HCT116 (cell line): ENCODE measurements around the gene THRAP3. TPM values are rescaled to one million over a fixed set of nuclear protein-coding genes. Genes with fewer than 3 reads are reported as not detected.

Source experiments
- ATAC-seq: fragments of 200-7000 bp; cut with Tn5 transposase; 2 replicates; pipeline ENCODE4 v1.9.1; 2020; ENCODE audit warnings: mild to moderate bottlenecking, moderate library complexity
- BruUV-seq: library from RNA; stranded (reverse); fragments of 400-500 nt; replicated peaks from 2 replicates; lab custom pipeline; 2021; lab: Mats Ljungman, UMichigan
- CTCF ChIA-PET: fragments of 300-600 bp; sonication (Branson Sonifier 250); formaldehyde crosslinking; loops from one replicate; lab custom pipeline; 2021; ENCODE audit warnings: antibody characterized with exemption; lab: Charles Lee
- POLR2A ChIA-PET: fragments of 300-600, 350-600 bp; sonication (Branson Sonifier 250); formaldehyde crosslinking; loops from one replicate; lab custom pipeline; 2021; ENCODE audit warnings: antibody characterized with exemption; lab: Charles Lee
- RAD21 ChIA-PET, 2 experiments: fragments of 300-600 bp; sonication (Branson Sonifier 250); formaldehyde crosslinking; loops; one replicate each; lab custom pipeline; 2023; ENCODE audit warnings: low total read pairs in 2 of 2; ENCODE audit not compliant: uncharacterized antibody in 2 of 2, unreplicated experiment in 2 of 2, low non-redundant PET in 1 of 2; lab: Charles Lee
- DNase-seq: peaks from one replicate; pipeline ENCODE4 v3.0.0-alpha.2; 2010; ENCODE audit warnings: low read depth, low spot score
- H2AFZ ChIP-seq: fragments of 200-600 bp; shearing (Covaris generic), sonication (generic); 2 replicates; pipeline ENCODE4 v1.6.1; 2017; ENCODE audit warnings: low read depth, mixed run types, mixed read lengths, antibody characterized with exemption, low read length; ENCODE audit not compliant: poor library complexity, severe bottlenecking
- H3K27ac ChIP-seq: 2 replicates; pipeline ENCODE4 v1.5.1; 2012; ENCODE audit warnings: low read depth, low read length
- H3K27me3 ChIP-seq: fragments of 200-600 bp; sonication (generic); 2 replicates; pipeline ENCODE4 v1.6.1; 2016; ENCODE audit warnings: mixed run types, low read length, mixed read lengths; ENCODE audit not compliant: insufficient read depth
- H3K36me3 ChIP-seq, 2 experiments: fragments of 200-500 bp in 1 of 2; fragments of 200-600 bp in 1 of 2; sonication (Bioruptor generic) in 1 of 2; sonication (generic) in 1 of 2; 2 replicates each; pipeline versions ENCODE4 v1.5.1 to v1.6.1; 2014 to 2016; ENCODE audit warnings: low read length in 2 of 2, inconsistent platforms in 1 of 2, mixed read lengths in 1 of 2, mixed run types in 1 of 2; ENCODE audit not compliant: insufficient read depth in 2 of 2, control insufficient read depth in 1 of 2
- H3K4me1 ChIP-seq, 2 experiments: fragments of 200-600 bp in 1 of 2; sonication (generic) in 1 of 2; 2 replicates each; pipeline versions ENCODE4 v1.5.1 to v1.6.1; 2012 to 2017; ENCODE audit warnings: low read length in 2 of 2, inconsistent platforms in 1 of 2, mild to moderate bottlenecking in 1 of 2, mixed read lengths in 1 of 2, mixed run types in 1 of 2, moderate library complexity in 1 of 2; ENCODE audit not compliant: insufficient read depth in 2 of 2, control insufficient read depth in 1 of 2
- H3K4me2 ChIP-seq: fragments of 200-600 bp; sonication (generic); 2 replicates; pipeline ENCODE4 v1.6.1; 2017; ENCODE audit warnings: mixed run types, low read length, mixed read lengths
- H3K4me3 ChIP-seq, 2 experiments: fragments of 200-600 bp in 1 of 2; sonication (generic) in 1 of 2; replicated peaks in 1 of 2; 2 replicates each; pipeline ENCODE4 v1.5.1; 2011 to 2016; ENCODE audit warnings: low read length in 2 of 2, control low read depth in 1 of 2, low read depth in 1 of 2, mild to moderate bottlenecking in 1 of 2, mixed read lengths in 1 of 2, mixed run types in 1 of 2
- H3K79me2 ChIP-seq: fragments of 200-600 bp; sonication (generic); 2 replicates; pipeline ENCODE4 v1.6.1; 2017; ENCODE audit warnings: mild to moderate bottlenecking, mixed run types, low read length, moderate library complexity, mixed read lengths; ENCODE audit not compliant: insufficient read depth
- H3K9ac ChIP-seq: fragments of 200-600 bp; sonication (generic); 2 replicates; pipeline ENCODE4 v1.6.1; 2016; ENCODE audit warnings: low read length, mixed read lengths
- H3K9me2 ChIP-seq: fragments of 200-600 bp; sonication (generic), shearing (Covaris generic); 2 replicates; pipeline ENCODE4 v1.6.1; 2017; ENCODE audit warnings: mixed run types, mild to moderate bottlenecking, moderate library complexity; ENCODE audit not compliant: insufficient read depth
- H3K9me3 ChIP-seq, 2 experiments: fragments of 200-500 bp in 1 of 2; fragments of 200-600 bp in 1 of 2; sonication (Bioruptor generic) in 1 of 2; sonication (generic) in 1 of 2; 2 replicates each; pipeline ENCODE4 v1.6.1; 2014 to 2017; ENCODE audit warnings: low read length in 2 of 2, mixed read lengths in 2 of 2, inconsistent platforms in 1 of 2, low read depth in 1 of 2, mild to moderate bottlenecking in 1 of 2, mixed run types in 1 of 2, moderate library complexity in 1 of 2; ENCODE audit not compliant: control insufficient read depth in 1 of 2, insufficient read depth in 1 of 2
- H4K20me1 ChIP-seq: fragments of 200-600 bp; sonication (generic), shearing (Covaris generic); 2 replicates; pipeline ENCODE4 v1.6.1; 2017; ENCODE audit warnings: mixed run types, mild to moderate bottlenecking, moderate library complexity; ENCODE audit not compliant: insufficient read depth
- ATF3 ChIP-seq: IDR thresholded peaks from 2 replicates; pipeline ENCODE4 v1.6.1; 2012
- CEBPB ChIP-seq: IDR thresholded peaks from 2 replicates; pipeline ENCODE4 v1.6.1; 2012; ENCODE audit warnings: low read depth
- CTCF ChIP-seq, 3 experiments: fragments of 200-600 bp in 1 of 3; sonication (generic) in 1 of 3; IDR thresholded peaks in 2 of 3; conservative IDR thresholded peaks in 1 of 3; 2 replicates each; pipeline ENCODE4 v1.5.1; 2012 to 2017; ENCODE audit warnings: low read depth in 2 of 3, low read length in 2 of 3, antibody characterized with exemption in 1 of 3, borderline replicate concordance in 1 of 3, control low read depth in 1 of 3, mild to moderate bottlenecking in 1 of 3, mixed read lengths in 1 of 3, mixed run types in 1 of 3, moderate library complexity in 1 of 3; ENCODE audit not compliant: insufficient read depth in 1 of 3
- ELF1 ChIP-seq: IDR thresholded peaks from 2 replicates; pipeline ENCODE4 v1.6.1; 2012; ENCODE audit warnings: low read depth, borderline replicate concordance
- EZH2 ChIP-seq: fragments of 200-600 bp; sonication (generic); IDR thresholded peaks from 2 replicates; pipeline ENCODE4 v1.6.1; 2017; ENCODE audit warnings: antibody characterized with exemption, mixed run types
- EZH2phosphoT487 ChIP-seq: fragments of 200-600 bp; IDR thresholded peaks from 2 replicates; pipeline ENCODE4 v1.6.1; 2018; ENCODE audit warnings: antibody characterized with exemption, borderline replicate concordance
- FOSL1 ChIP-seq: IDR thresholded peaks from 2 replicates; pipeline ENCODE4 v1.6.1; 2012; ENCODE audit warnings: low read depth
- JUND ChIP-seq: IDR thresholded peaks from 2 replicates; pipeline ENCODE4 v1.6.1; 2012
- MAX ChIP-seq: IDR thresholded peaks from 2 replicates; pipeline ENCODE4 v1.6.1; 2012
- POLR2AphosphoS5 ChIP-seq: IDR thresholded peaks from 2 replicates; pipeline ENCODE4 v1.6.1; 2011; ENCODE audit warnings: mild to moderate bottlenecking, low read depth, low read length, moderate library complexity
- RAD21 ChIP-seq: IDR thresholded peaks from 2 replicates; pipeline ENCODE4 v1.6.1; 2012; ENCODE audit warnings: low read depth, mild to moderate bottlenecking
- REST ChIP-seq: IDR thresholded peaks from 2 replicates; pipeline ENCODE4 v1.6.1; 2012; ENCODE audit warnings: low read depth
- SIN3A ChIP-seq: IDR thresholded peaks from 2 replicates; pipeline ENCODE4 v1.6.1; 2012; ENCODE audit warnings: low read depth
- SP1 ChIP-seq: IDR thresholded peaks from 2 replicates; pipeline ENCODE4 v1.6.1; 2012; ENCODE audit warnings: low read depth
- SRF ChIP-seq: IDR thresholded peaks from 2 replicates; pipeline ENCODE4 v1.6.1; 2012; ENCODE audit warnings: low read depth
- YY1 ChIP-seq: IDR thresholded peaks from 2 replicates; pipeline ENCODE4 v1.6.1; 2011; ENCODE audit warnings: low read length, low read depth, moderate library complexity, mild to moderate bottlenecking; ENCODE audit not compliant: insufficient replicate concordance; ENCODE audit errors: extremely low read depth
- ZBTB33 ChIP-seq: IDR thresholded peaks from 2 replicates; pipeline ENCODE4 v1.6.1; 2011; ENCODE audit warnings: mild to moderate bottlenecking, low read length, moderate library complexity; ENCODE audit not compliant: insufficient replicate concordance; ENCODE audit errors: extremely low read depth
- ZFX ChIP-seq: fragments of 450-650 bp; IDR thresholded peaks from 2 replicates; pipeline ENCODE4 v1.6.1; 2017
- ZNF274 ChIP-seq: fragments of 200-500 bp; sonication (Bioruptor generic); IDR thresholded peaks from 2 replicates; pipeline ENCODE4 v1.6.1; 2014; ENCODE audit warnings: mild to moderate bottlenecking, low read depth, low read length, inconsistent platforms
- intact Hi-C: fragments of 100-400 bp; cut with micrococcal nuclease; formaldehyde crosslinking; loops from 2 replicates; pipeline ENCODE4 v1.10.0; 2022
- total RNA-seq: library from RNA; stranded (reverse); gene quantifications from one replicate; pipeline ENCODE4 v1.2.1, GENCODE V29; 2021; ENCODE audit not compliant: unreplicated experiment

THRAP3 gene
- total RNA-seq, 1 experiment from 2014 or later: 144 TPM

GRCh38 chr1:36198641-36199040, 25.6 kb upstream of the THRAP3 start:
- BruUV-seq: no TSS peak

More at GRCh38 chr1:36198641-36199040, 25.6 kb upstream of the THRAP3 start:
- no peak overlapping the region for H2AFZ ChIP-seq
- H3K9me3 ChIP-seq: no peaks in the 10 kb centered on the region
- intact Hi-C loops: no loop called here
- H3K4me2 ChIP-seq: no peak overlapping the region
- no peaks in the 10 kb centered on the region for H3K27me3 ChIP-seq
- H4K20me1 ChIP-seq: no peaks in the 10 kb centered on the region
- ChIA-PET RAD21 (no interaction called here), CTCF (no interaction called here), POLR2A (no interaction called here)
- H3K9ac ChIP-seq: no peak overlapping the region
- no peak overlapping the region for H3K27ac ChIP-seq
- no peak for DNase-seq
- no peak overlapping the region for H3K4me3 ChIP-seq
- H3K4me1 ChIP-seq: peaks cover 0 to 8% of the 10 kb centered on the region in 2 experiments; a peak in 1 of 4 replicates
- ATAC-seq: no peak
- H3K9me2 ChIP-seq: no peaks in the 10 kb centered on the region
- H3K36me3 ChIP-seq: no peaks in the 10 kb centered on the region
- no peak for TF ChIP-seq CTCF (IDR thresholded peaks at IDR 0.05 in 2 of 3, conservative IDR thresholded peaks at IDR 0.05 in 1 of 3; ENCODE audit: borderline replicate concordance in 1 of 3, insufficient read depth in 1 of 3, low read depth in 2 of 3, low read length in 2 of 3)
- TF ChIP-seq FOSL1: no peak
- TF ChIP-seq SIN3A: no peak
- no peak for TF ChIP-seq SP1
- no peak for TF ChIP-seq EZH2phosphoT487
- no peak for TF ChIP-seq ZNF274
- no peak for TF ChIP-seq RAD21
- no peak for TF ChIP-seq ATF3
- no peak for TF ChIP-seq ZFX
- TF ChIP-seq REST: no peak
- TF ChIP-seq ELF1: no peak
- TF ChIP-seq ZBTB33: no peak
- no peak for TF ChIP-seq SRF
- TF ChIP-seq YY1: no peak
- TF ChIP-seq CEBPB: no peak
- no peak for TF ChIP-seq POLR2AphosphoS5
- TF ChIP-seq EZH2: no peak
- no peak for TF ChIP-seq JUND
- TF ChIP-seq MAX: no peak
- H3K79me2 ChIP-seq: no peaks in the 10 kb centered on the region
